Panc1 (cell line): ENCODE results near the gene APOA1. TPM values are rescaled to one million over a fixed set of nuclear protein-coding genes. Genes with fewer than 3 reads are reported as not detected.
A peak's percentile ranks its signal among the peaks of the same experiment; 100 is the strongest.

Experiments used
- ATAC-seq: fragments of 200-7000 bp; cut with Tn5 transposase; 2 replicates; pipeline ENCODE4 v1.9.1; 2020; ENCODE audit warnings: mild to moderate bottlenecking, moderate library complexity
- BruUV-seq: library from RNA; stranded (reverse); fragments of 400-500 nt; replicated peaks from 2 replicates; lab custom pipeline; 2021; lab: Mats Ljungman, UMichigan
- CTCF ChIA-PET: fragments of 300-600 bp; sonication (Branson Sonifier 250); formaldehyde crosslinking; loops from one replicate; lab custom pipeline; 2022; ENCODE audit warnings: antibody characterized with exemption; lab: Charles Lee
- POLR2A ChIA-PET: fragments of 300-600 bp; sonication (Branson Sonifier 250); formaldehyde crosslinking; loops from one replicate; lab custom pipeline; 2022; ENCODE audit warnings: antibody characterized with exemption; lab: Charles Lee
- DNase-seq: peaks from one replicate; pipeline ENCODE4 v3.0.0-alpha.2; 2010; ENCODE audit warnings: low read depth, low spot score
- H3K27ac ChIP-seq: 2 replicates; pipeline ENCODE4 v1.5.1; 2011; ENCODE audit warnings: mild to moderate bottlenecking, low read length, inconsistent platforms
- H3K27me3 ChIP-seq: fragments of 200-500 bp; sonication (Bioruptor generic); 2 replicates; pipeline ENCODE4 v1.6.0; 2014; ENCODE audit warnings: low read length, inconsistent platforms; ENCODE audit not compliant: control insufficient read depth, insufficient read depth
- H3K36me3 ChIP-seq: fragments of 200-500 bp; sonication (Bioruptor generic); 2 replicates; pipeline ENCODE4 v1.5.1; 2014; ENCODE audit warnings: inconsistent platforms, mild to moderate bottlenecking, low read length, moderate library complexity; ENCODE audit not compliant: control insufficient read depth, insufficient read depth
- H3K4me1 ChIP-seq: 2 replicates; pipeline ENCODE4 v1.5.1; 2011; ENCODE audit warnings: inconsistent platforms, mild to moderate bottlenecking, low read length, moderate library complexity; ENCODE audit not compliant: control insufficient read depth, insufficient read depth
- H3K4me3 ChIP-seq, 2 experiments: 2 replicates each; pipeline ENCODE4 v1.5.1; 2011 to 2012; ENCODE audit warnings: low read depth in 2 of 2, low read length in 2 of 2, mild to moderate bottlenecking in 2 of 2, inconsistent platforms in 1 of 2, moderate library complexity in 1 of 2
- H3K9me3 ChIP-seq: fragments of 200-500 bp; sonication (Bioruptor generic); 2 replicates; pipeline ENCODE4 v1.5.1; 2014; ENCODE audit warnings: low read depth, mild to moderate bottlenecking, inconsistent platforms, low read length, moderate library complexity; ENCODE audit not compliant: control insufficient read depth, insufficient read depth
- CTCF ChIP-seq: fragments of 450-650 bp; IDR thresholded peaks from 2 replicates; pipeline ENCODE4 v1.5.1; 2017; ENCODE audit warnings: mild to moderate bottlenecking
- POLR2AphosphoS5 ChIP-seq: IDR thresholded peaks from 2 replicates; pipeline ENCODE4 v1.6.1; 2012; ENCODE audit warnings: mild to moderate bottlenecking, low read depth, low read length, moderate library complexity
- REST ChIP-seq, 2 experiments: IDR thresholded peaks; 2 replicates each; pipeline ENCODE4 v1.6.1; 2011 to 2012; ENCODE audit warnings: low read depth in 2 of 2, control low read depth in 1 of 2, low read length in 1 of 2, mild to moderate bottlenecking in 1 of 2, moderate library complexity in 1 of 2; ENCODE audit not compliant: insufficient read depth in 1 of 2
- SIN3A ChIP-seq: IDR thresholded peaks from 2 replicates; pipeline ENCODE4 v1.6.1; 2012; ENCODE audit warnings: low read depth, mild to moderate bottlenecking, low read length, moderate library complexity, borderline replicate concordance; ENCODE audit not compliant: insufficient read depth
- TCF7L2 ChIP-seq: IDR thresholded peaks from 2 replicates; pipeline ENCODE4 v1.6.1; 2011; ENCODE audit warnings: mild to moderate bottlenecking, low read depth, low read length, inconsistent platforms
- in situ Hi-C: cut with HindIII; loops from 2 replicates; pipeline ENCODE4 v1.10.0; 2016; ENCODE audit warnings: low sequenced_read_pairs, low pct_unique_long_range_greater_than_20kb
- intact Hi-C: fragments of 100-400 bp; cut with micrococcal nuclease; formaldehyde crosslinking; loops from one replicate; pipeline ENCODE4 v1.10.0; 2022; ENCODE audit not compliant: unreplicated experiment
- total RNA-seq: library from RNA; stranded (reverse); gene quantifications from one replicate; pipeline ENCODE4 v1.2.1, GENCODE V29; 2021; ENCODE audit not compliant: unreplicated experiment

The APOA1 gene
- total RNA-seq, 1 experiment from 2014 or later = 1.7 TPM

- intact Hi-C loops (no loop called here), in situ Hi-C loops (loop anchor here (10.0 kb wide), 1 partner anchor 216 kb away; no protein-coding TSS in a partner anchor)
- H3K36me3 ChIP-seq = peaks cover 38% of the 10 kb centered on the region
- no TSS peak for BruUV-seq
- H3K27ac ChIP-seq = peak overlapping the region; percentile 95
- no peaks in the 10 kb centered on the region for H3K27me3 ChIP-seq
- ChIA-PET POLR2A (interaction anchor here (0.6 kb wide), 2 partner anchors 231 to 321 kb away, joined by 3 to 5 read pairs; no protein-coding TSS in a partner anchor), CTCF (interaction anchor here (4.2 kb wide), 1 partner anchor 48 kb away, joined by 76 read pairs; the partner anchor contains the start of gene APOA1)
- DNase-seq (no peak), ATAC-seq (no peak)
- H3K4me3 ChIP-seq = peak overlapping the region; percentile 86 to 97
- H3K4me1 ChIP-seq = peaks cover 15% of the 10 kb centered on the region
- TF ChIP-seq SIN3A (no peak), CTCF (no peak), POLR2AphosphoS5 (no peak), TCF7L2 (no peak), REST (IDR thresholded peaks at IDR 0.05; ENCODE audit: insufficient read depth in 1 of 2, low read depth in 2 of 2, low read length in 1 of 2) (no peak)
- no peaks in the 10 kb centered on the region for H3K9me3 ChIP-seq
Observed at GRCh38 chr11:116788534-116788933, 48.9 kb downstream of the APOA1 start.

GRCh38 chr11:116787786-116788486 is 49.5 kb downstream of the APOA1 start, which contains the start of gene ZPR1:
Gene ZPR1 (minus strand): TSS chr11:116788023. CDS start chr11:116787990, 33 bp downstream.
- TSS peak; percentile 99 for BruUV-seq
- peak; percentile 94 for ATAC-seq
- Histone ChIP-seq H3K4me3 (peak within 1 kb of the TSS; percentile 86 to 97), H3K36me3 (peaks cover 44% of the 10 kb centered on the region), H3K4me1 (peaks cover 15% of the 10 kb centered on the region), H3K9me3 (no peaks in the 10 kb centered on the region), H3K27ac (peak within 1 kb of the TSS; percentile 95), H3K27me3 (no peaks in the 10 kb centered on the region)
- intact Hi-C loops (no loop called here), in situ Hi-C loops (loop anchor here (10.0 kb wide), 1 partner anchor 217 kb away; no protein-coding TSS in a partner anchor)
- DNase-seq = no peak
- ChIA-PET CTCF (no interaction called here), POLR2A (interaction anchor here (0.6 kb wide), 2 partner anchors 231 to 322 kb away, joined by 3 to 5 read pairs; no protein-coding TSS in a partner anchor)
- TF ChIP-seq SIN3A (peak; percentile 97; the same call in 1 of the 2 replicates), REST (IDR thresholded peaks at IDR 0.05; ENCODE audit: insufficient read depth in 1 of 2, low read depth in 2 of 2, low read length in 1 of 2) (0 out of 4 replicates have a peak, but pooled peaks of 1 of the 2 experiments have one; percentile 47), CTCF (no peak), POLR2AphosphoS5 (peak; percentile 98), TCF7L2 (no peak)
